Activated gamma-delta T cell (primary cell): ENCODE measurements around the gene EIF3D.

ENCODE experiments used
- DNase-seq: peaks from one replicate; lab custom pipeline; 2025; lab: John Stamatoyannopoulos, UW
- total RNA-seq, 2 donors: gene quantifications; one replicate each; lab custom pipeline; 2026; lab: John Stamatoyannopoulos, UW

EIF3D gene
- 251 to 256 reads per million in 2 donors for total RNA-seq

- peak; percentile 98 for DNase-seq
These were observed at the start of gene EIF3D for GRCh38 chr22:36528795-36529751. Gene EIF3D, minus strand, starts transcription at chr22:36529166. Its CDS starts 3,045 bp downstream, at chr22:36526121.

- no peak for DNase-seq
These were observed 49.7 kb upstream of the EIF3D start for GRCh38 chr22:36578619-36579018.

- no peak for DNase-seq
These were observed 48.1 kb upstream of the EIF3D start for GRCh38 chr22:36577019-36577418.

- no peak for DNase-seq
These were observed 45.8 kb upstream of the EIF3D start for GRCh38 chr22:36574728-36575127.

GRCh38 chr22:36573815-36574363, 44.9 kb upstream of the EIF3D start:
- DNase-seq = no peak

- DNase-seq = no peak
These were observed 43.0 kb upstream of the EIF3D start for GRCh38 chr22:36571991-36572390.

GRCh38 chr22:36569999-36570398, 41.0 kb upstream of the EIF3D start:
- DNase-seq = no peak

GRCh38 chr22:36568846-36569245, 39.9 kb upstream of the EIF3D start:
- DNase-seq = no peak

GRCh38 chr22:36566720-36567119, 37.8 kb upstream of the EIF3D start:
- no peak for DNase-seq

GRCh38 chr22:36565686-36566085, 36.7 kb upstream of the EIF3D start:
- no peak for DNase-seq

GRCh38 chr22:36565159-36565507, 36.2 kb upstream of the EIF3D start:
- no peak for DNase-seq

GRCh38 chr22:36564422-36565158, 35.6 kb upstream of the EIF3D start:
- DNase-seq = no peak

- no peak for DNase-seq
These were observed 34.9 kb upstream of the EIF3D start for GRCh38 chr22:36563898-36564297.

GRCh38 chr22:36563444-36563843, 34.5 kb upstream of the EIF3D start:
- DNase-seq = no peak

GRCh38 chr22:36563001-36563400, 34.0 kb upstream of the EIF3D start:
- DNase-seq = no peak

GRCh38 chr22:36562261-36562835, 33.4 kb upstream of the EIF3D start:
- no peak for DNase-seq

- DNase-seq = no peak
These were observed 32.4 kb upstream of the EIF3D start for GRCh38 chr22:36561291-36561811.

GRCh38 chr22:36560001-36560400, 31.0 kb upstream of the EIF3D start:
- no peak for DNase-seq

GRCh38 chr22:36554098-36554497, 25.1 kb upstream of the EIF3D start:
- DNase-seq = no peak

- DNase-seq = no peak
These were observed 23.3 kb upstream of the EIF3D start for GRCh38 chr22:36552289-36552688.

- no peak for DNase-seq
These were observed 21.9 kb upstream of the EIF3D start for GRCh38 chr22:36550701-36551495.
